NCI-H446 (cell line): ENCODE measurements around the gene VAMP1.
"Not testable (repeated sequence)": the region's sequence is repeated elsewhere in the genome, so short reads cannot be mapped to it uniquely, and the experiment has no call there.

Experiments used
- DNase-seq, 2 experiments: peaks; one replicate each; lab custom pipeline; 2025; lab: John Stamatoyannopoulos, UW

The VAMP1 gene

GRCh38 chr12:6451348-6452244, 18.9 kb downstream of the VAMP1 start, which contains the start of gene TAPBPL:
TSS of gene TAPBPL (plus strand) at chr12:6452042. CDS start at chr12:6452249, 207 bp downstream.
- no peak for DNase-seq

- no peak for DNase-seq
These were observed 19.6 kb downstream of the VAMP1 start for GRCh38 chr12:6450869-6451347.

GRCh38 chr12:6450091-6450868, 20.2 kb downstream of the VAMP1 start:
- no peak for DNase-seq

GRCh38 chr12:6444704-6445688, 25.5 kb downstream of the VAMP1 start, which contains the start of gene CD27:
TSS of gene CD27 (plus strand) at chr12:6444955. CDS start at chr12:6445096, 141 bp downstream.
- DNase-seq = no peak

GRCh38 chr12:6444031-6444430, 26.4 kb downstream of the VAMP1 start:
- no peak for DNase-seq

- DNase-seq = no peak
These were observed 27.0 kb downstream of the VAMP1 start for GRCh38 chr12:6443361-6443983.

- no peak for DNase-seq
These were observed 27.6 kb downstream of the VAMP1 start for GRCh38 chr12:6442836-6443235.

- DNase-seq = no peak
These were observed 30.1 kb downstream of the VAMP1 start for GRCh38 chr12:6440391-6440790.

GRCh38 chr12:6438345-6438744, 32.1 kb downstream of the VAMP1 start:
- no peak for DNase-seq

- DNase-seq = no peak
These were observed 32.9 kb downstream of the VAMP1 start for GRCh38 chr12:6437586-6437985.

GRCh38 chr12:6435961-6436715, 34.3 kb downstream of the VAMP1 start:
- no peak for DNase-seq

- DNase-seq = no peak
These were observed 36.0 kb downstream of the VAMP1 start for GRCh38 chr12:6434205-6435140.

GRCh38 chr12:6432991-6433390, 37.5 kb downstream of the VAMP1 start:
- DNase-seq = no peak

GRCh38 chr12:6430124-6430989, 40.1 kb downstream of the VAMP1 start:
- DNase-seq = peak in 1 of 2 experiments; percentile 35

- DNase-seq = no peak
These were observed 42.2 kb downstream of the VAMP1 start for GRCh38 chr12:6428326-6428725.

GRCh38 chr12:6427796-6428195, 42.7 kb downstream of the VAMP1 start:
- DNase-seq = not testable (repeated sequence)

GRCh38 chr12:6426882-6427671, 43.4 kb downstream of the VAMP1 start:
- no peak for DNase-seq
